Thyroid gland (tissue), 4 donors: ENCODE results near the gene MOB2.

Source experiments
- CTCF ChIP-seq, 6 experiments: fragments of 200-600 bp in 3 of 6; fragments of 450-650 bp in 3 of 6; sonication (generic) in 3 of 6; IDR thresholded peaks; one replicate each; pipeline ENCODE4 v1.5.1; 2016 to 2019; ENCODE audit warnings: antibody characterized with exemption in 6 of 6, mild to moderate bottlenecking in 2 of 6, inconsistent platforms in 1 of 6, moderate library complexity in 1 of 6
- POLR2A ChIP-seq, 2 donors: fragments of 450-650 bp; IDR thresholded peaks; one replicate each; pipeline ENCODE4 v1.6.1; 2017; ENCODE audit warnings: antibody characterized with exemption in 2 of 2, mild to moderate bottlenecking in 2 of 2, moderate library complexity in 1 of 2

GRCh38 chr11:1469287-1469910 is 17.2 kb downstream of the MOB2 start:
- TF ChIP-seq CTCF (IDR thresholded peaks at IDR 0.05) (no peak), POLR2A (IDR thresholded peaks at IDR 0.05) (no peak)
